ENCODE results near the gene FBXW7.

Gene FBXW7

DNA sequence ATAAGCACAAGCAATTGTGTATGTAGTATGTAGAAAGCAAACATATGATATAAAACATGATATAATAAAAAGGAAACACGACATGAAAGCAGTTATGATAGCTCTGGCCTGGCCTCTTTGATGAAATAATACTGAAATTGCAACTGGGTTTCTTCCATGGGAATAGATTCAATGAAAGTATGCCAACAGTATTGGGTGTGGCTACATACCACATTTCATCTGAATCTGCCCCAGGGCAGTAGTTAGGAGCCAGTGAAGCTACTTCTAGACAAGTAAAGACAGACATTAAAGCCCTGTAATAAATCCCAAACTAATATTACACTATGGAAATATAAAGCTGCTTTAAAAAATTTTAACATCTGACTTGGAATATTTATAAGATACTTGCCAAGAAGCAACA is 207.3 kb downstream of the FBXW7 start:
- DNase-seq (ENCODE audit: low read depth), result no peak

DNA sequence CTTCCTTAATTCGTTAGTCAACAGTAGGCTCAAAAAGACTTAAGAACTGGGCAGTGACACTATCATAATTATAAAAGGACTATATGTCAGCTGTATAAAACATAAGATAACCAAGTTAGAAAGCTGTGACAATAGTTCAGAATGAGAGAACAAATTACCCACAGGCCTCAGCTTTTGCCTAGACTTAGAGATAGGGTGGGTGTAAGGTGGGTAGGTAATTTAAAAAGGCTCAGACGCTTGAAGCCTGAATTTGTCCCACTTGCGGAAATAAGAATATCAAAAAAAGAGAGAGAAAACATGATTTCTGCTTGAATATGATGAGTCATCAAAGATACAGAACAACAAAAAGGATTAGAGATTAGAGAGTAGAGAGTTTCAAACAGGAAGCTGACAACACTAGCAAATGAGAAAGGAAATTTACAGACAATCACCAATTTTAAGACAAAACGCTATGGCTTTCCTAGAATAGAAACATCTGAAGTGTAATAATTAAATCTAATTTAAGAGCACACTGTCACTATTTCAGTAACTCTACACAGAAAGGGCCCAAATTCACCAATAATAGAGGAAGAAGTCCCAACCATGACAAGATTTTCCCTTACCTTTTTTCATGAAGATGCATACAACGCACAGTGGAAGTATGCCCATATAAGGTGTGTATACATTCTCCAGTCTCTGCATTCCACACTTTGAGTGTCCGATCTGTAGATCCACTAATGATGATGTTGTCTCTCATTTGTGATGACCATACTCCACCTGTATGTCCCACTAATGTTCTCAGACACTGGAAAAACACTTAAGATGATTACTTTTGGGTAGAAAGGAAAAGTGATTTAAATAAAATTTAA is 208.1 kb downstream of the FBXW7 start:
- DNase-seq (ENCODE audit: low read depth), result no peak

DNA sequence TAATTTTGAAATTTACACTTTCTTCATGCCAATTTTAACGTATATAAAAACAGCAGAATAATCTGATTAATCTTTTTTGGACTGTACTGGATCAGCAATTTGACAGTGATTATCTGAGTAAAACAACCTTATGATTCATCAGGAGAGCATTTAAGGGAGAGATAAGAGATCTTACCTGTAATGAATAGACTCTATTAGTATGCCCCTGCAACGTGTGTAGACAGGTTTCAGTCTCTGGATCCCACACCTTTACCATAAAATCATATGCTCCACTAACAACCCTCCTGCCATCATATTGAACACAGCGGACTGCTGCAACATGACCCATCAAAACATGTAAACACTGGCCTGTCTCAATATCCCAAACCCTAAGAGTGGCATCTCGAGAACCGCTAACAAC is 210.1 kb downstream of the FBXW7 start:
- DNase-seq (ENCODE audit: low read depth), result no peak

DNA sequence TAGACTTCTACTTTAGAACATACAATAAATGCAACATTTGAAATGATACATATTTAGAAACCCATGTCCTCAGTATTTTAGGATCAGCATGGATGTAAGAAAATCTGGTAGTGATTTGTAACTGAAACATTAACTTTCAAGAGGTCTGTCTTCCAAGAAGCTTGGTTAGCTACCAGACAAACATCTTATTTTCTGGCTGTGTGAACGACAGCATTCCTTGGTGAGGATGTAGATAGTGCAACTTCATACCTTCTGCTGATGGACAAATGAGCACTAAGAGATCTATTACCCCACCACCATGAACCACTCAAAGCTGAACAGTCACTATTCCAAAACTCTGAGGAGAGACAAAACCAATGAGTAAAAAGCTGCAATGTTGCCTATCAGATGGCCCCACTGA is 212.7 kb downstream of the FBXW7 start:
- DNase-seq (ENCODE audit: low read depth), result no peak

DNA sequence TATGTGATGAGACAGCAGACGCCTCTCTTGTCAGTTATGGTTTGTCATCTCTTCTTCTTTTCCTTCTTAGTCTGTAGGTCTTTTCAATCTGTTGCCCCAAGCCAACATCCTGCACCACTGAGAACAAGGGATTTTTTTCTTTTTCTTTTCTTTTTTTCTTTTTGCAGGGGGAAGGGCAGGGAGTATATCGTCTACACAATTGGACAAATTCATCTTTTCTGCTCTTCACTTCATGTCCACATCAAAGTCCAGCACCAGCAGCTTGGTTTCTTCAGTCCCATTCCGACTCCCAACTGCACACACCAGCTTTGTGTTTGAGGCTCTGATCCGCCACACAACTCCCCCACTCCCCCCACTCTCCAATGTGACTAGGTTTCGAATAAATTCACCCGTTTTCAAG is 213.2 kb downstream of the FBXW7 start:
- DNase-seq (ENCODE audit: low read depth), result no peak

DNA sequence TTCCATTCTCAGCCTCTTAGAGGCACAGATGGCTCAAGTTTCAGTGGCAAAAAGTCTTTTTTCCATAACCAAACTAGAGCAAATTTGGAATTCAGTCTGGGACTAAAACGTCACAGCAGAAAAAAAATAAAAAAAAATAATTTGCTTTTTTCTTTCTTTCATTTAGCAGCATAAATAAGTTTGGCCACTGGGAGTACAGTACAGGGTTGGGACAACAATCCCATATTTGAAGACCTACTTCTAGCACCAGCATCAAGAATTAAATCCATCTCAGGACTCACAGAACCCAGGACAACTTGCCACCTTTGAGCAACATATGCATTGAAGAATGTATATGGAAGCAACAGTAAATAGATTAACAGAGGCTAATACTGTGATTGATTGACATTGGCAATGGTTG is 214.0 kb downstream of the FBXW7 start:
- no peak for DNase-seq (ENCODE audit: low read depth)

DNA sequence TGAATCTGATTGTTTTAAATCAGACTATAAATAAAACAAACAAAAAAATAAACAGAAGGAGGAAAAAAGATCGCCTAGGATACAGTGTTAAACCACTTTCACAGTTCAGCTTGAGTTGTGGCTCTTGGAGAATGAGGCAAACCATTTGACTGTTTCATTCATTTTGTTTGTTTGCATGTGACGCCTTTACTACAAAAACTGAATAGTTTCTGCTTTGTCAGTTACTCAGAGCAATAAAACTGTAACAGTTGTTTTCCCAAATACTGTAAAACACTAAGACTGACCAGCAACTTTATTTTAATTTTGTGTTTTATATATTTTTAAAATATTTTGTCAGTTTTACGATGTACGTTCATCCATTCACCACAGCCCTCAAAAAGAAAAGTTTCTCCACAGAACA is 214.5 kb downstream of the FBXW7 start:
- DNase-seq (ENCODE audit: low read depth), result no peak

DNA sequence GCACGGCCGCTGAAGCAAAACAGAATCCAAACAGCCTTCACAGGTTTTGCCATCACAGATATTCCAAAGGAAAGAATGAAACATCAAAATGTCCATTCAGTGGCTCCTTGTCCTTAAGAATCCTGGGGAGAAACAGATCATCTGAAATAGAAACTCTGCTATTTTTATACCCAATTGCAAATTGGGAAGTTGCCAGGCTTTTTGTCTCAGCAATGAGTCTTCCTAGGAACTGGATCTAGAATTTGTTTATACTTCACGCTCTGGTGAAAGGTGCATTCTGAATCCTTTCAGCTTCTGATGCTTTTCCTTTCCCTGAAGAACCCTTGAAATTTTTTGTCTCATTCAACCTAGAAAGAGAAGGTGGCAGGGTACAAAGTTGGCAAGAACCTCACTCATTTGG is 218.9 kb downstream of the FBXW7 start:
- no peak for DNase-seq (ENCODE audit: low read depth)

DNA sequence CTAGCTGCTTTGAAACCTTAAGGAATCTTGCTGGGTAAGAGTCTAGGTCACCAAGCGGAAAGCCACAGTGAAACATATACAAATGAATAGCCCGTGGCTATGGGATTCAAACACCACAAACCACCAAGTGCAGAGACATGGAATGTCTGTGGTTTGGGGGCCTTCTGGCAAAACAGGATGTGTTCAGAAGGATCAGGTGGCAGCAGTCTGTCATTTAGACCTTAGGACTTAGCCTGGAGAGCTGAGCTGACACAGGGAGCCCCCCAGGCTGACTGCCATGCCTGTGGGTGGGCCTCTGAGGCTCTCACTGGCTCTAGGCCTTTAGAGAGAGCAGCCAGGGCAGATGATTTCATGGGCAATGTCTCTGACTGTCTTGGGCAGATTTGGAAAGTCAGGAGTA is 225.6 kb downstream of the FBXW7 start:
- DNase-seq (ENCODE audit: low read depth), result peak; percentile 75

DNA sequence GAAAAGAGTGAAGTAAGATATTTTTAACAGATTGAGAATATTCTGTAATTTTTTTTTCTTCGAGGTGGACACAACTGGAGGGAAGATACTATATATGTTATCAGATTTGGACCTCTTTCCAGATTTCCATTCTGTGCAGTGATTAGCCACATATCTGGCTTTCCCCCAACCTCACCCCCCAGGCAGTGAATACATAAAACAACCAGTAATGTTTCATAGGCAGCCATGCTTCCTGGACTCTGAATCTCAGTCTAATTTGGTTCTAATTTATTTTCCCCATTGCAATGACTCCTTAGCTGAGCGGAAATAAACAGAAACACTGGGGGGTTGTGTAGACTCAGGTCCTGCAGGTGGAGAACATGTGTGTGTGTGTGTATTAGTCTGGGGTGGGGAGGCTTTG is 226.5 kb downstream of the FBXW7 start:
- no peak for DNase-seq (ENCODE audit: low read depth)

DNA sequence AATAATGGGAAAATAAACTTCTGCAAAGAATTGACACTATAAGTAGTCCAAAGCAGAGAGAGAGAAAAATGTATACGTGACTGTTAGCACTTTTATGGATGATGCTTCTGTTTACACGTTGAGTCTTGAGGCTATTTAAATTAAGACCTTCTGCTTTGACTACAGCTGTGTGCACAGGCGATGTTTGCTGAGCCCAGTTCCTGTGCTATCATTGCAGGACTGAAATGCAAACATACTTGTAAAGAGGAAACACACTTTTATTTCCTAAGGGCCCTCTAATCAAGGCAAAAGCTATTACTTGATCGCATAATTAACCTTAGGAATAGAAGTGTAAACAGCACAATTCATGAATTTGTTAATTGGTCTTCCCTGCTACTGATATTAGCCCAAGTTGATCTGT is 226.9 kb downstream of the FBXW7 start:
- no peak for DNase-seq (ENCODE audit: low read depth)

DNA sequence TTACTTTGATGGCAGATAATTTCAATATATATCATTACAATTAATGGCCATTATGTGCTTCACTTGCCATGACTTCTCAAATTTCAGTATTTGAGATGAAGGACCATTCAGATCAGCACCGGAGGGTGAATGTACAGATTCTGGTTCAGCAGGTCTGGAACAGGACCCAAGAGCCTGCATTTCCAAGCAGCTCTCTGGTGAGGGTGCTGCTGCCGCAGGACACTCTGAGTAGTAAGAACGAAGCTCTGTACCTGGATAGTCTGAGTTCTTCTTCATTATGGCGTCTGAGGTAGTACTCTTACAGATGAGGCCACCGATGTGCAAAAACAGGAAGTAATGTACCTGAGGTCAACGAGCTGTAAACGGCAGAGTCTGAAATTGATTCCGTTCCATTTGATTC is 228.2 kb downstream of the FBXW7 start:
- DNase-seq (ENCODE audit: low read depth), result no peak

DNA sequence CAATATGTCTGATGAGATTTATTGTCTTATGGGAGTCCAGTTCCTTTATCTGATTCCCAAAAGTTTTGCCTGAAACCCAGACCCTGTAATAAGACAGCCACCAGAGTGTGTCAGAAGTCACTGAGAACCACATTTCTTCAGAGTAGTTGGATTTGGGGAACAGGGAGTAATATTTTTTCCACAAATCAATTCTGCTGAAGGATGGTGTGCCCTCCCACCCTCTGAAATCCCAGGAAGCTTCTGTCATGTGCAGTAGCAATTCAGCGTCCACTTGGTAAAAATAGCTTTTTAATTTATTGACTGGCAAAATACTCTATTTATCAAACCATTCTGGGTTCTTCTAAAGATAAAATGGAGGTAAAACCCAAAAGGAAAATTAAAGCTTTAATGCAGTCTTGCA is 229.4 kb downstream of the FBXW7 start:
- DNase-seq (ENCODE audit: low read depth), result no peak

DNA sequence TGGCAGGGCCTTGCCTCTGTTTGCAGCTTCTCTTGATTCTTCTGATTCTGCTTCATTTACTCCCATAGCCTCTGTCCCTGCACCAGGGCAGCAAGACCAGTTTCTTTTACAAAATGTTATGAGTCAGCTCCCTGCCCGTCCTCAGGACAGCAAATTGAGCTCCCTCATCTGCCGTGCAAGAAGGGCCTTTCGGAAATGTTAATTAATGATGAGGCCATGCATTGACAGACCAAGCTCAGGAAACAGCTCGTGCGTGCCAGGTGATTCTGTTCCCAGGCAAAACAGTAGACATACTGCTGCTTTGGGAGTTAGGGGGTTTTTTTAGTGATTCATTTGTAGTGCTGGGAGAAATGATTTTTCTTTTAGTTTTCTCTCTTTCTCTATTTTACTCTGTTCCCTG is 231.7 kb downstream of the FBXW7 start:
- DNase-seq (ENCODE audit: low read depth), result no peak

DNA sequence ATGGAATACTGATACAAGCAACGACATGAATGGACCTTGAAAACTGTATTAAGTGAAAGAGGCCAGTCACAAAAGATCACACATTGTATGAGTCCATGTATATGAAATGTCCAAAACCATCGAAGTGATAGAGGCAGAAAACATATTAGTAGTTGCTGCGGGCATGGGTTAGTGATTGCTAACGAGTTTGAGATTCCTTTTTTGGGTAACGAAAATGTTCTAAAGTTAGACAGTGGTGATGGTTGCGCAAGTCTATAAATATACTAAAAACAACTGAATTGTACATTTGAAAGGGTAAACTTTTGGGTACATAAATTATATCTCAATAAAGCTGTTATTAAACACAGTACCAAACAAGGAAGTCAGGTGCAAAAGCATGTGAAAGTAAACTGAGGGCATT is 234.5 kb downstream of the FBXW7 start:
- no peak for DNase-seq (ENCODE audit: low read depth)

DNA sequence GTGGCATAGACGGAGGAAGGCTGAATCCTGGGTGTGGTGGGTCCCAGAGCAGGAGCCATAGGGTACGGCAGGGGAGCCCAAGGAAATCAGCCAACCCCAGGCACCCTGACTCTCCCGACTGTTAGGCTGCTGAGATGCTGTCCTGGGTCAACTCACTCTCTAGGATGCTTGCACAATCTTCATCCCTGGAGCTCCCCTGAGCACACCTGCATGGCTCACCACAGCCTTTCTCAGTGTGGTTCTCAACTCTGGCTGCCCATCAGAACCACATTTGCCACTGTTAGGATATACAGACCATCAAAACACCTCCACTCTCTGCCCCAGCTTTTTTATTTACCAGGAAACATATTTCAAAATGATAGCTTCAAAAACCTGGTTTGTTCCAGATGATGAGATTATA is 236.3 kb downstream of the FBXW7 start:
- no peak for DNase-seq (ENCODE audit: low read depth)

DNA sequence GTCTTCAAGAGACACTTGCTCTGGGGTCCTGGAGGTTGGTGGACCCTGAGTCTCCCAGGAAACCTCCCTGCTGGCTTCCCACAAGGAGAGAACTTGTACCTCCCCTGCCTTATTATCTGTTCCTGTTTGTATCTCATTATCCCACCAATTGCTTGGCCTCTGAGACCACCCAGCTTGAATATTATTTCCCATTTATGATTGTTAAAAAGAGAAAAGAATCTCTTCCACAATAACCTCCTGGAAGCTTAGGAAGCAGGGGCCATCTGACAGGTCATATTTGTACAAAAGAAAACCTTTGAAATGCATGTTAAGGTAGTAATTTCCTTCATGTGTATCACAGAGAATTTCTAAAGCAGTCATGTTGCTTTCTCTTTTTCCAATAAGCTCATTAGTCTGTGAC is 239.5 kb downstream of the FBXW7 start:
- DNase-seq (ENCODE audit: low read depth), result no peak

DNA sequence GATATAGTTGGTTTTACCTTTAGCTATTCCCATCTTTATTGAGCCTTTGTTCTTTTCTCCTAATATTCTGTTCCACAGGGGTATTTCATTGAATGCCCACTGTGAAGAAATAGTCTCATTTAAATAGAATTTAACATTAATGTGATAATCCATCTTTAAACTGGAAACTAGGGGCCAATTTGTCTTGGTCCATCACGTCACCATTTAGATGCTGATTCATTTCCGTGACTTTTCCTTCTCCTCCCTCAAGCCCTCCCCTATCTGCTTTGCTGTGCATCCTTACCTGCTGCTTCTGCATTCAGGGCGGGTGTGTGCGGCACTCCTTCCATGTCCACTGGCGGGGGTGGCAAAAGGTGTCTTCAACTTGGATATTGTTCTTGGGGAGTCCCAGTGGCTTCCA is 241.1 kb downstream of the FBXW7 start:
- DNase-seq (ENCODE audit: low read depth), result no peak

DNA sequence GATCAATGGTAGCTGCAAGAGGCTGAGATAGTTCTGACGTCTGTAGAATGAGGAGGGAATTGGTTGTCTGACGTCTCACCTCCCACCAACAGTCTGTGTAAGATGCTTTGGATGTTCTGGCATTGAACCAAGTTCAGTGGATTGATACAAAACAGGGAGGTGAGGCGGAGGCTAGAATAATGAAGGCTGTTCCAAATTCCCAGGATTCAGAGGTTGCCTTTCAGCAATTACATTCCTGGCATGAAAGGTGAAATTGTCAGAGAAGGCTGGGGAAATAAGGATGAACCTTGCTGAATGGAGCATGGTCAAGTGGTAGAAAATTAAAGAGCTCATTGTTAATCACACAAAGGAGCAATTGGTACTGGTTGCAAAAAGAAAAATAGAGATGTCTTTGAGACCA is 241.6 kb downstream of the FBXW7 start:
- DNase-seq (ENCODE audit: low read depth), result no peak

DNA sequence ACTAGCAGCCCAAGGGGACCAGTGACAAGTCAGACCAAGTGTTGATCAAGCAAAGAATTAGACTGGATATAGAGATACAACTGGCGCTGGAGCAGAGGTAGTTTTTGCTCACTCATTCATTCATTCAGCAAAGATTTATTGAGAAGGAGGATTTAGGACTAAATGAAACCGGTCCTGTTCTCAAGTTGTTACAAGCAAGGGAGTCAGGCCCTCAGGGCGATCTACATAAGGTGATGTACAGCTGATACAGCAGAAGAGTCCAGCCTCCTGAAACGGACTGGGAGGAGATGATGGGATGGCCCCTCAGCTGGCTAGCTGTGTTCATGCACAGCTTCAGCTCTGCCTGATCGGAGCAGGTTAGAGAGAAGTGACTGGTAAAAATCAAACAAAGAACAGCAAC is 242.4 kb downstream of the FBXW7 start:
- DNase-seq (ENCODE audit: low read depth), result no peak

DNA sequence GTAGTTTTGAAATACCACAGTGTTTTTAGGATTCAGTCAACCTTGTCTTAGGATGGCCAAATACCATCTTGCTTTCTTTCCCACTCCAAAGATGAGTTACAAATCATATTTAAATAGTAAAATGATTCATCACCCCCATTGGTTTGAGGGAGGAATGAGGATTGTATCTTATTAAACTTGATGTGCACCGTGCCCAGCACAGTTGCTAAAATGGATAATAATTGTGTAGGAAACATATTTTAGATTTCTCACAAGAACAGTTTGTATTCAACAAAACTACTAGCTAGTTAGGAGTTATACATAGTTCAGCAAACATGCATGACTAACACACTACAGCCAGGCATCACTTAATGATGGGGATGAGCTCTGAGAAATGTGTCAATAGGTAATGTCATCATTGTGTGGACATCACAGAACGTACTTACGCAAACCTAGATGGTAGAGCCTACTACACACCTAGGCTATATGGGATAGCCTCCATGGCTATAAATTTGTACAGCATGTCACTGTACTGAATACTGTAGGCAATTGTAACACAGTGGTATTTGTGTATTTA is 245.4 kb downstream of the FBXW7 start:
- DNase-seq (ENCODE audit: low read depth), result no peak

DNA sequence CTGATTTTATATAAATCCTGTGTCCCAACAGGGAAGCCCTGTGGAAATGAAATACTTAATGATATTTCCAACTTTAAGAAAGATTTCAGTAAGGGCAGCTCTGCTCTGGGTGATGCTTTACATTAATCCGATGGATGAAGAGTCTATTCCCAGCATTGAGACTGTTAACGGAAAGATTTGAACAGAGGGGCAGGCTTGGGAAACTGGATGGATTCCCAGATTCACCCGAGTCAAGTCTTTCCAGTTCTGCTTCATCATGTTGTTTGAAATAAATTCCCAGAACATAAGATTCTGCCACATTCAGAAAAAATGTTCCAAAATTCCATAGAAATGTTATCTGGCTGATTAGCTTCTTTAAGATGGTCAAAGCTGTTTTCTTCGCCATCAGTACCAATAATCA is 246.0 kb downstream of the FBXW7 start:
- DNase-seq (ENCODE audit: low read depth), result no peak

DNA sequence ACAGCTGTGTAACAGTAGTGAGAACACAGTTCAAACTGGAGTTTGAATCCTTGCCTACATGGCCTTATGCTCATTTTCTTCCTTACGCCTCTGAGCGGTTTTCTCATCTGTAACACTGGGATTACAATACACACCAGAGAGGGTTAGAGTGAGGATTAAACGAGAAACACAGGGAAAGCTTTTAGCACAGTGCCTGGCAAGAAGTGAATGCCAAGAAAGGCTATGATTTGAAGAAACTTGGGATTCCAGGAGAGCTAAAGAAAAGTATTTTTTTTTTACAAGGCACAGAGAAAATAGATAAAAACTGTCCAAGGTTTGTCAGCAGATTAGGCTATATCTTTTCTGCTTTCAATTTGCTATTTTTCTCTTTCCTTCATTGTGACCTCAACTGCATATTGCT is 246.4 kb downstream of the FBXW7 start:
- DNase-seq (ENCODE audit: low read depth), result no peak

DNA sequence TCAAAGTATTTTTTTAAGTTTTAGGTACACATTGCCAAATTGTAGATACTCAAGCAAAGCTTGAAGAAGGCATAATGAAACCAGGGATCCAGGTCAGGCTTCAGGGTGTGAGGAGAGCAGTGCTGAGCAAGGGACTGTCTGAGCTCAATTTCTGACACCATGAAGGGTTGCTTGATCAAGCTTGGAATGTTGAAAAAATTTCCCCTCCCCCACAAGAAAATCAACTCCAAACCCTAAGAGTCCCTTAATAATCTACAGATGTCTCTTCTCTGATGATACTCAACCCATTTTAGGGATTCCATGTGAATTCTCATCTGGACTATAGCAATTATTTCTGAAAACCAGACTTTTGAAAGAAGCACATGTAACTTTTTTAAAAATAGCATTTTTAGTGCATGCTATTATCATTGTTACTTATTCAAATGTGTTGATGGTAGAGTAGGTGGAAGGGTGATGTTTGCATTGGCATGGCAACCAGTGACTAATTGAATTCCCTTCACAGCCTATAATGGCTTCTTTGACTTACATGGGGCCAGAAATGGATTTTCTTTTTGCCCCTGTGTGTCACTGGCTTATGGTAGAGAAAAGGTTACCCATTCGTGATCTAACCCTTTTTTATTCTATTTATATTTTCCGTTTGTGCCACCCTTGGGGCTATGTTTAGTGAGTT is 252.0 kb downstream of the FBXW7 start:
- DNase-seq (ENCODE audit: low read depth), result no peak

Data from non-pigmented ciliary epithelial cell (primary cell).